K562 (cell line): ENCODE results near the gene CSTPP1. TPM values are rescaled to one million over a fixed set of nuclear protein-coding genes. Genes with fewer than 3 reads are reported as not detected.
A peak's percentile ranks its signal among the peaks of the same experiment; 100 is the strongest.

ENCODE experiments used
- ATAC-seq: fragments of 200-7000 bp; cut with Tn5 transposase; 3 replicates; pipeline ENCODE4 v1.9.1; 2020; ENCODE audit warnings: moderate library complexity
- BruUV-seq: library from RNA; stranded (reverse); fragments of 400-500 nt; replicated peaks from 2 replicates; lab custom pipeline; 2021; lab: Mats Ljungman, UMichigan
- CTCF ChIA-PET: fragments of 300-600 bp; formaldehyde crosslinking; extraction: SDS; loops from one replicate; lab custom pipeline; 2021; ENCODE audit warnings: low intra/inter-chr PET ratio; lab: Yijun Ruan, JAX
- POLR2A ChIA-PET: fragments of 300-600, 350-650 bp; sonication (Branson Sonifier 250); formaldehyde crosslinking; extraction: SDS; loops from one replicate; lab custom pipeline; 2021; ENCODE audit warnings: antibody characterized with exemption, inconsistent platforms; lab: Yijun Ruan, JAX
- DNase-seq, 4 experiments: peaks; one replicate each; pipeline versions ENCODE4 v3.0.0 to v3.0.0-alpha.2; 2011 to 2018; ENCODE audit warnings: low spot score in 3 of 4, mixed read lengths in 3 of 4; ENCODE audit errors: extremely low read depth in 1 of 4
- FAIRE-seq: peaks from 2 replicates; lab custom pipeline; 2011; peaks lifted over from hg19 to GRCh38; lab: Jason Lieb, UNC
- H2AFZ ChIP-seq: 2 replicates; pipeline ENCODE4 v1.6.0; 2011; ENCODE audit warnings: low read depth, low read length, control low read depth, inconsistent platforms
- H3K27ac ChIP-seq: fragments of 200-600 bp; 3 replicates; pipeline ENCODE4 v1.8.0; 2011; ENCODE audit warnings: low read depth, mild to moderate bottlenecking, control low read depth, inconsistent platforms, low read length, moderate library complexity, mixed read lengths; ENCODE audit errors: extremely low read depth
- H3K27me3 ChIP-seq, 2 experiments: fragments of 300-600 bp in 1 of 2; 2 replicates in 1 of 2; 3 replicates in 1 of 2; pipeline versions ENCODE4 v1.6.0 to v1.8.0; 2011; ENCODE audit warnings: inconsistent platforms in 2 of 2, low read length in 2 of 2, mild to moderate bottlenecking in 1 of 2, mixed read lengths in 1 of 2, moderate library complexity in 1 of 2; ENCODE audit not compliant: control insufficient read depth in 2 of 2, insufficient read depth in 2 of 2
- H3K36me3 ChIP-seq: fragments of 300-600 bp; 3 replicates; pipeline ENCODE4 v1.8.0; 2011; ENCODE audit warnings: mild to moderate bottlenecking, low read length, inconsistent platforms; ENCODE audit not compliant: control insufficient read depth, insufficient read depth
- H3K4me1 ChIP-seq, 2 experiments: fragments of 200-600 bp in 1 of 2; replicated peaks in 1 of 2; 2 replicates in 1 of 2; 3 replicates in 1 of 2; pipeline versions ENCODE4 v1.5.1 to v1.8.0; 2011; ENCODE audit warnings: inconsistent platforms in 2 of 2, low read length in 2 of 2, mild to moderate bottlenecking in 1 of 2, mixed read lengths in 1 of 2, moderate library complexity in 1 of 2; ENCODE audit not compliant: control insufficient read depth in 2 of 2, insufficient read depth in 2 of 2
- H3K4me2 ChIP-seq: 2 replicates; pipeline ENCODE4 v1.6.1; 2011; ENCODE audit warnings: low read length, control low read depth, inconsistent platforms, mixed read lengths; ENCODE audit not compliant: insufficient read depth
- H3K4me3 ChIP-seq: fragments of 200-600 bp; sonication (generic), shearing (Covaris generic); 2 replicates; pipeline ENCODE4 v1.5.1; 2016; ENCODE audit warnings: control low read depth, inconsistent platforms
- H3K79me2 ChIP-seq: fragments of 200-600 bp; 3 replicates; pipeline ENCODE4 v1.8.0; 2011; ENCODE audit warnings: low read length, inconsistent platforms; ENCODE audit not compliant: control insufficient read depth, insufficient read depth
- H3K9ac ChIP-seq, 2 experiments: 2 replicates each; pipeline versions ENCODE4 v1.6.0 to v1.6.1; 2011; ENCODE audit warnings: low read depth in 2 of 2, low read length in 2 of 2, control low read depth in 1 of 2, inconsistent platforms in 1 of 2, mild to moderate bottlenecking in 1 of 2, mixed read lengths in 1 of 2; ENCODE audit not compliant: insufficient read depth in 1 of 2
- H3K9me1 ChIP-seq: one replicate; pipeline ENCODE4 v1.6.0; 2011; ENCODE audit warnings: inconsistent platforms, mild to moderate bottlenecking, low read length, moderate library complexity; ENCODE audit not compliant: control insufficient read depth, insufficient read depth
- H3K9me3 ChIP-seq: replicated peaks from 2 replicates; pipeline ENCODE4 v1.5.1; 2011; ENCODE audit warnings: low read depth, low read length, inconsistent platforms; ENCODE audit not compliant: control insufficient read depth, insufficient read depth
- H4K20me1 ChIP-seq: replicated peaks from 2 replicates; pipeline ENCODE4 v1.6.1; 2011; ENCODE audit warnings: low read length, inconsistent platforms, mixed read lengths; ENCODE audit not compliant: control insufficient read depth, insufficient read depth
- ADNP ChIP-seq: fragments of 200-800 bp; sonication (Bioruptor generic); IDR thresholded peaks from 2 replicates; pipeline ENCODE4 v1.6.1; 2016; ENCODE audit warnings: missing genetic modification characterization, missing compliant biosample characterization
- BCOR ChIP-seq: fragments of 450-650 bp; IDR thresholded peaks from 2 replicates; pipeline ENCODE4 v1.6.1; 2016
- E4F1 ChIP-seq: fragments of 250-450 bp; sonication (Bioruptor Pico); IDR thresholded peaks from 2 replicates; pipeline ENCODE4 v1.5.0; 2021; ENCODE audit warnings: mild to moderate bottlenecking, borderline replicate concordance
- ELF2 ChIP-seq: fragments of 250-450 bp; sonication (Bioruptor Pico); IDR thresholded peaks from 2 replicates; pipeline ENCODE4 v1.5.0; 2021; ENCODE audit warnings: mild to moderate bottlenecking
- FIP1L1 ChIP-seq: fragments of 200-400 bp; formaldehyde crosslinking; IDR thresholded peaks from 2 replicates; pipeline ENCODE4 v1.6.1; 2018; ENCODE audit warnings: mild to moderate bottlenecking, low read depth, low read length; ENCODE audit not compliant: poor library complexity, severe bottlenecking
- FOXA3 ChIP-seq, 2 experiments: fragments of 450-650 bp in 1 of 2; sonication (generic) in 1 of 2; formaldehyde crosslinking; IDR thresholded peaks in 1 of 2; conservative IDR thresholded peaks in 1 of 2; 2 replicates each; pipeline versions ENCODE4 v1.4.0 to v1.8.0; 2020 to 2022; ENCODE audit warnings: mild to moderate bottlenecking in 2 of 2, missing genetic modification reagents in 1 of 2
- HDAC2 ChIP-seq: fragments of 450-650 bp; IDR thresholded peaks from 2 replicates; pipeline ENCODE4 v1.6.1; 2016; ENCODE audit warnings: mild to moderate bottlenecking
- KDM1A ChIP-seq, 2 experiments: fragments of 450-650 bp; IDR thresholded peaks; 2 replicates each; pipeline ENCODE4 v1.6.1; 2016; ENCODE audit warnings: mild to moderate bottlenecking in 2 of 2
- MAFG ChIP-seq: fragments of 450-650 bp; conservative IDR thresholded peaks from 2 replicates; pipeline ENCODE4 v1.6.1; 2016; ENCODE audit warnings: missing genetic modification characterization, missing compliant biosample characterization
- MAFK ChIP-seq: IDR thresholded peaks from 2 replicates; pipeline ENCODE4 v1.6.1; 2011; ENCODE audit warnings: low read length, improper control_type of control experiment
- MAZ ChIP-seq, 2 experiments: fragments of 450-650 bp in 1 of 2; sonication (generic) in 1 of 2; formaldehyde crosslinking; IDR thresholded peaks in 1 of 2; conservative IDR thresholded peaks in 1 of 2; 2 replicates each; pipeline versions ENCODE4 v1.4.0 to v1.5.0; 2020; ENCODE audit warnings: mild to moderate bottlenecking in 1 of 2, missing genetic modification reagents in 1 of 2
- MEIS2 ChIP-seq: fragments of 450-650 bp; IDR thresholded peaks from 2 replicates; pipeline ENCODE4 v1.6.1; 2014; ENCODE audit warnings: mild to moderate bottlenecking; ENCODE audit not compliant: partially characterized antibody
- RBM25 ChIP-seq: fragments of 200-400 bp; formaldehyde crosslinking; IDR thresholded peaks from 2 replicates; pipeline ENCODE4 v1.6.1; 2018; ENCODE audit warnings: low read length, low read depth, moderate library complexity; ENCODE audit not compliant: severe bottlenecking
- THAP7 ChIP-seq: fragments of 250-450 bp; sonication (Bioruptor Pico); IDR thresholded peaks from 2 replicates; pipeline ENCODE4 v1.5.0; 2021
- ZNF717 ChIP-seq: fragments of 250-450 bp; sonication (Bioruptor Pico); IDR thresholded peaks from 2 replicates; pipeline ENCODE4 v1.5.0; 2021
- WGBS: fragments of 100-300 bp; shearing (Covaris generic); methylation state at CpG from one replicate; pipeline ENCODE4 v1.1.6; 2016; ENCODE audit warnings: low coverage, mixed read lengths; ENCODE audit not compliant: insufficient coverage; ENCODE audit errors: missing lambda C conversion rate; 5-methylcytosine and 5-hydroxymethylcytosine counted together
- in situ Hi-C: fragments of 300-500 bp; cut with MboI; formaldehyde crosslinking; loops from 4 replicates; pipeline ENCODE4 v1.15.0; 2018; ENCODE audit warnings: inconsistent platforms, mixed read lengths
- intact Hi-C: fragments of 100-400 bp; cut with micrococcal nuclease; formaldehyde crosslinking; loops from 2 replicates; pipeline ENCODE4 v1.14.2; 2022
- polyA plus RNA-seq, 8 experiments: library from polyadenylated mRNA; depleted of rRNA in 4 of 8; stranded (reverse) in 5 of 8; unstranded in 3 of 8; fragments of >200 nt; fragmentation: Nextera tagmentation in 2 of 8; fragmentation: Illumina TruSeq in 1 of 8; extraction: Ambion mirVana in 2 of 8; extraction: Trizol in 1 of 8; gene quantifications; 2 replicates each; pipeline versions ENCODE4 v1.2.1 to v1.2.3, GENCODE V29; 2011 to 2014; ENCODE audit warnings: inconsistent platforms in 1 of 8, missing spikeins in 1 of 8
- total RNA-seq, 7 experiments: library from RNA; depleted of rRNA in 6 of 7; stranded (reverse); fragments of >200 nt in 6 of 7; fragmentation: Illumina TruSeq in 2 of 7; extraction: Trizol in 2 of 7; gene quantifications; 2 replicates each; pipeline versions ENCODE4 v1.2.1 to v1.2.3, GENCODE V29; 2011 to 2021; ENCODE audit warnings: low replicate concordance in 1 of 7

Gene CSTPP1
- total and polyA plus RNA-seq, 9 of the 15 experiments (the other 6 are each of a cell fraction or from before 2014, with no cell fraction given), result 6.5 to 17.8 (median 9.2) TPM

- H3K9me3 ChIP-seq, result no peaks in the 10 kb centered on the region
- H4K20me1 ChIP-seq, result no peaks in the 10 kb centered on the region
- DNase-seq, result no peak
- H3K9ac ChIP-seq, result no peak overlapping the region
- ChIA-PET CTCF (no interaction called here), POLR2A (no interaction called here)
- no peak for TF ChIP-seq MEIS2
- TF ChIP-seq ZNF717 (CRISPR knock-in tag), result no peak
- no peak for TF ChIP-seq E4F1 (CRISPR knock-in tag)
- no peaks in the 10 kb centered on the region for H3K36me3 ChIP-seq
- WGBS, result 74% methylated on average over 1 of the region's 1 CpG
- no peak for FAIRE-seq
- H2AFZ ChIP-seq, result no peak overlapping the region
- intact Hi-C loops (no loop called here), in situ Hi-C loops (no loop called here)
- H3K4me3 ChIP-seq, result no peak overlapping the region
- no TSS peak for BruUV-seq
- no peaks in the 10 kb centered on the region for H3K4me1 ChIP-seq
- no peak for ATAC-seq
- no peak overlapping the region for H3K27ac ChIP-seq
- H3K4me2 ChIP-seq, result no peak overlapping the region
- H3K79me2 ChIP-seq, result no peaks in the 10 kb centered on the region
- H3K9me1 ChIP-seq, result no peaks in the 10 kb centered on the region
- no peaks in the 10 kb centered on the region for H3K27me3 ChIP-seq
These were observed 111.4 kb downstream of the CSTPP1 start for GRCh38 chr11:47047972-47048371.

GRCh38 chr11:47050284-47050683 is 113.7 kb downstream of the CSTPP1 start:
- no peaks in the 10 kb centered on the region; a peak in 1 of 5 replicates for H3K4me1 ChIP-seq
- H3K4me3 ChIP-seq, result no peak overlapping the region
- no peaks in the 10 kb centered on the region for H3K79me2 ChIP-seq
- no peak overlapping the region for H2AFZ ChIP-seq
- CTCF ChIA-PET, result no interaction called here
- intact Hi-C loops, result no loop called here
- no peak overlapping the region for H3K9ac ChIP-seq
- no peaks in the 10 kb centered on the region for H3K27me3 ChIP-seq
- DNase-seq, result no peak
- FAIRE-seq, result no peak
- no TSS peak for BruUV-seq
- H4K20me1 ChIP-seq, result no peaks in the 10 kb centered on the region
- 73% methylated on average over 1 of the region's 1 CpG for WGBS
- no peak for ATAC-seq
- H3K27ac ChIP-seq, result no peak overlapping the region
- no peaks in the 10 kb centered on the region for H3K9me1 ChIP-seq
- H3K36me3 ChIP-seq, result no peaks in the 10 kb centered on the region
- no peaks in the 10 kb centered on the region for H3K9me3 ChIP-seq
- POLR2A ChIA-PET, result interaction anchor here (1.4 kb wide), 1 partner anchor 12 kb away, joined by 4 read pairs; no protein-coding TSS in a partner anchor
- no peak overlapping the region for H3K4me2 ChIP-seq
- in situ Hi-C loops, result no loop called here
- TF ChIP-seq KDM1A (IDR thresholded peaks at IDR 0.05), result peak in 1 of 2 experiments; percentile 48; a peak in 1 of 4 replicates
- peak; percentile 86 for TF ChIP-seq BCOR
- TF ChIP-seq FOXA3 (CRISPR knock-in tag; conservative IDR thresholded peaks at IDR 0.05 in 1 of 2, IDR thresholded peaks at IDR 0.05 in 1 of 2), result no peak
- peak; percentile 88 for TF ChIP-seq RBM25
- TF ChIP-seq MAFG, result no peak
- TF ChIP-seq ADNP, result peak; percentile 80
- no peak for TF ChIP-seq ELF2 (CRISPR knock-in tag)
- no peak for TF ChIP-seq THAP7
- no peak for TF ChIP-seq MAFK
- no peak; the same call in 1 of the 2 replicates for TF ChIP-seq HDAC2
- TF ChIP-seq MAZ (CRISPR knock-in tag; conservative IDR thresholded peaks at IDR 0.05 in 1 of 2, IDR thresholded peaks at IDR 0.05 in 1 of 2), result no peak
- TF ChIP-seq FIP1L1, result no peak
